Ammon's horn (tissue), 1 donor: ENCODE measurements around the gene KRTAP10-4.
"Not testable (repeated sequence)": the region's sequence is repeated elsewhere in the genome, so short reads cannot be mapped to it uniquely, and the experiment has no call there.

Experiments used
- DNase-seq: peaks from one replicate; pipeline ENCODE4 v3.0.0-alpha.2; 2016; ENCODE audit warnings: low spot score

KRTAP10-4 gene

GRCh38 chr21:44557491-44558328, 15.8 kb upstream of the KRTAP10-4 start:
- DNase-seq = no peak

- DNase-seq = not testable (repeated sequence)
Measured at GRCh38 chr21:44558329-44558675, 15.2 kb upstream of the KRTAP10-4 start.

- DNase-seq = no peak
Measured at GRCh38 chr21:44558695-44559094, 14.8 kb upstream of the KRTAP10-4 start, which contains the start of gene KRTAP10-3. KRTAP10-3 (minus strand) TSS chr21:44558795; CDS start chr21:44558715, 80 bp downstream.

- DNase-seq = no peak
Measured at GRCh38 chr21:44564099-44564498, 9.4 kb upstream of the KRTAP10-4 start.

GRCh38 chr21:44564886-44565598, 8.5 kb upstream of the KRTAP10-4 start:
- DNase-seq = no peak

- DNase-seq = no peak
Measured at GRCh38 chr21:44566403-44566802, 7.1 kb upstream of the KRTAP10-4 start.

- DNase-seq = no peak
Measured at GRCh38 chr21:44567481-44568171, 5.9 kb upstream of the KRTAP10-4 start.

GRCh38 chr21:44568261-44568660, 5.3 kb upstream of the KRTAP10-4 start:
- DNase-seq = no peak

- no peak for DNase-seq
Measured at GRCh38 chr21:44568667-44569556, 4.6 kb upstream of the KRTAP10-4 start.

GRCh38 chr21:44569861-44570517, 3.5 kb upstream of the KRTAP10-4 start:
- no peak for DNase-seq

GRCh38 chr21:44571296-44571695, 2.2 kb upstream of the KRTAP10-4 start:
- no peak for DNase-seq

GRCh38 chr21:44571844-44572782, 1.4 kb upstream of the KRTAP10-4 start:
- no peak for DNase-seq

GRCh38 chr21:44572959-44573583, 458 bp upstream of the KRTAP10-4 start:
- DNase-seq = no peak

GRCh38 chr21:44574457-44575306, 1.2 kb downstream of the KRTAP10-4 start:
- no peak for DNase-seq

- DNase-seq = no peak
Measured at GRCh38 chr21:44575307-44576024, 1.9 kb downstream of the KRTAP10-4 start.

- DNase-seq = no peak
Measured at GRCh38 chr21:44576025-44576420, 2.5 kb downstream of the KRTAP10-4 start.

- no peak for DNase-seq
Measured at GRCh38 chr21:44578371-44579055, 5.0 kb downstream of the KRTAP10-4 start.
